ENCODE data around the gene SLC22A12. TPM values are rescaled to one million over a fixed set of nuclear protein-coding genes. Genes with fewer than 3 reads are reported as not detected.

The SLC22A12 gene
- total RNA-seq, 1 donor from 2014 or later: not detected

DNA sequence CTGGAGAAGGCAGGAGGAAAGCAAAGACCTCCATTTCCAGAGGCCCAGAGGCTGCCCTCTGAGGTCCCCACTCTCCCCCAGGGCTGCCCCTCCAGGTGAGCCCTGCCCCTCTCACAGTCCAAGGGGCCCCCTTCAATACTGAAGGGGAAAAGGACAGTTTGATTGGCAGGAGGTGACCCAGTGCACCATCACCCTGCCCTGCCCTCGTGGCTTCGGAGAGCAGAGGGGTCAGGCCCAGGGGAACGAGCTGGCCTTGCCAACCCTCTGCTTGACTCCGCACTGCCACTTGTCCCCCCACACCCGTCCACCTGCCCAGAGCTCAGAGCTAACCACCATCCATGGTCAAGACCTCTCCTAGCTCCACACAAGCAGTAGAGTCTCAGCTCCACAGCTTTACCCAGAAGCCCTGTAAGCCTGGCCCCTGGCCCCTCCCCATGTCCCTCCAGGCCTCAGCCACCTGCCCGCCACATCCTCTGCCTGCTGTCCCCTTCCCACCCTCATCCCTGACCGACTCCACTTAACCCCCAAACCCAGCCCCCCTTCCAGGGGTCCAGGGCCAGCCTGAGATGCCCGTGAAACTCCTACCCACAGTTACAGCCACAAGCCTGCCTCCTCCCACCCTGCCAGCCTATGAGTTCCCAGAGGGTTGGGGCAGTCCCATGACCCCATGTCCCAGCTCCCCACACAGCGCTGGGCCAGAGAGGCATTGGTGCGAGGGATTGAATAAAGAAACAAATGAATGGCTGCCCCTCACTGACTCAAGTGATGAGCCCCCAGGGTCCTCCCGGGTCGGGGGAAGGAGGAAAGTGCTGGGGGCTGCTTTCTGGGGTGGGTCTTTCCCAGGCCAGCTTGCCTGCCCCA is 10.8 kb downstream of the SLC22A12 start:
- H3K9me3 Mint-ChIP-seq: no peaks in the 10 kb centered on the region
- TF ChIP-seq, protein P1, sequence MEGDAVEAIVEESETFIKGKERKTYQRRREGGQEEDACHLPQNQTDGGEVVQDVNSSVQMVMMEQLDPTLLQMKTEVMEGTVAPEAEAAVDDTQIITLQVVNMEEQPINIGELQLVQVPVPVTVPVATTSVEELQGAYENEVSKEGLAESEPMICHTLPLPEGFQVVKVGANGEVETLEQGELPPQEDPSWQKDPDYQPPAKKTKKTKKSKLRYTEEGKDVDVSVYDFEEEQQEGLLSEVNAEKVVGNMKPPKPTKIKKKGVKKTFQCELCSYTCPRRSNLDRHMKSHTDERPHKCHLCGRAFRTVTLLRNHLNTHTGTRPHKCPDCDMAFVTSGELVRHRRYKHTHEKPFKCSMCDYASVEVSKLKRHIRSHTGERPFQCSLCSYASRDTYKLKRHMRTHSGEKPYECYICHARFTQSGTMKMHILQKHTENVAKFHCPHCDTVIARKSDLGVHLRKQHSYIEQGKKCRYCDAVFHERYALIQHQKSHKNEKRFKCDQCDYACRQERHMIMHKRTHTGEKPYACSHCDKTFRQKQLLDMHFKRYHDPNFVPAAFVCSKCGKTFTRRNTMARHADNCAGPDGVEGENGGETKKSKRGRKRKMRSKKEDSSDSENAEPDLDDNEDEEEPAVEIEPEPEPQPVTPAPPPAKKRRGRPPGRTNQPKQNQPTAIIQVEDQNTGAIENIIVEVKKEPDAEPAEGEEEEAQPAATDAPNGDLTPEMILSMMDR (conservative IDR thresholded peaks at IDR 0.05): no peak
- no peaks in the 10 kb centered on the region for H3K36me3 Mint-ChIP-seq
- H3K27me3 Mint-ChIP-seq: no peaks in the 10 kb centered on the region
- no peak for DNase-seq (ENCODE audit: extremely low spot score, unreplicated experiment)
- H3K4me1 Mint-ChIP-seq (ENCODE audit: unreplicated experiment): no peaks in the 10 kb centered on the region
- no peak overlapping the region for H3K27ac Mint-ChIP-seq
- H3K4me3 Mint-ChIP-seq: no peak overlapping the region

DNA sequence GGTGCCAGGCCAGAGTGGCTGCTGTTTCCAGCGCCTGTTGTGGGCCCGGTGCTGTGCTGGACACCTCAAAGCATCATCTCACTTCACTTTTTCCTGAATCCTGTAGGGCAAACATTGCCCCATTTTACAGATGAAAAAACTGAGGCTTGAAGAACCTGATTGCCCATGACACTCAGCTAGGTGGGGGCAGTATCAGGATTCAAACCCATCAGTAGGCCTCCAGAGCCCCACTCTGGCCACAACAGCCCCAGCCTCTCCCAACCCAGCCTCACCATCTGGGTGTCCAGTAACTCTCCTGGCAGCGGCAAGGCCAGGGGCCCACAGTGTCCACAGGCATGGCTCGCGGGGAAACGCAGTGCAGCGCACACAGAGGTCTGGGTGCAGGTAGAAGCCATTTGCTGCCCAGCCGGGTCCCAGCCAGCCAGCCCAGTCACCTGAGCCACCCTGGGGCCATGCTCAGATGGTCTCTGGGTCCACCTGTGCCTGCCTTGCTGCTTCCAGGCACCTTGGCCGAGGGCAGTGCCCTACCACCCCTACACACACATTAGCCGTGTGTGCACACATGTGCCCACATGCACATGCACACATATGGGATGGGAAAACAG is 11.5 kb downstream of the SLC22A12 start:
- DNase-seq (ENCODE audit: extremely low spot score, unreplicated experiment): no peak
- Mint-ChIP-seq H3K4me1 (ENCODE audit: unreplicated experiment) (no peaks in the 10 kb centered on the region), H3K27ac (no peak overlapping the region), H3K36me3 (no peaks in the 10 kb centered on the region), H3K9me3 (no peaks in the 10 kb centered on the region), H3K4me3 (no peak overlapping the region), H3K27me3 (no peaks in the 10 kb centered on the region)
- TF ChIP-seq, protein P1 (conservative IDR thresholded peaks at IDR 0.05): no peak

DNA sequence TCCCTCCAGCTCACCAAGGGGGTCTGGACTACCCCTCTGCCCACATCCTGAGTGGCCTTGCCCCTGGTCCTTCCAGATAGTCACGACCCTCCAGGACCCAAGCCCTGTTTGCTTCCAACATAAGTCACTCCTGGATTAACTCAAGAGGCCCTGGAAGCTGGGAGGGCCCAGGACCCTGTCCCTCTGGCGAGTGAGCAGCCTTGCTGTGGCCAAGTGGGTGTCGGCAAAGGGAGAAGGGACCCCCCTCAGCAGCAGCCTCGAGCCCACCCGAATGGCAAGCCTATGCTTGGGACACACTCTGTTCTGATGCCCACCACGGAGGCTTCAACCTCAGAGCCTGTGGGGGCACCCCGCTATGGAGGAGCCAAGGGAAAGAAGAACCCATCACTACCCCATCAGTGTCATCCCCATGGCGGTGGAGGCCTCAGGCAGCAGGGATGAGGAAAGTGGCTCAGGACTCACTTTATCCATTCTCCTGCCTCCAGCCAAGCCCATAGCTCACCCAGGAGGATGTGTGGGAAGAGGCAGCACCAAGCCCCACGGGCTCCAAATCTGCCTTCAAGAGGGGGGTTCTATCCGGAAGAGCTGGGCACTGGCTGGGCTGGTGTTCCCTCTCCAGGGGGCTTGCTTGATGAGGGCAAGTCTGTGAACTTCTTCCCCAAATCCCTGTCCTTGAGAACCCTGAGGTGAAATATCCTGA is 12.5 kb downstream of the SLC22A12 start:
- Mint-ChIP-seq H3K27ac (no peak overlapping the region), H3K9me3 (no peaks in the 10 kb centered on the region), H3K4me1 (ENCODE audit: unreplicated experiment) (peaks cover 7% of the 10 kb centered on the region), H3K27me3 (no peaks in the 10 kb centered on the region), H3K4me3 (no peak overlapping the region), H3K36me3 (no peaks in the 10 kb centered on the region)
- TF ChIP-seq, protein P1 (conservative IDR thresholded peaks at IDR 0.05): no peak
- DNase-seq (ENCODE audit: extremely low spot score, unreplicated experiment): no peak

DNA sequence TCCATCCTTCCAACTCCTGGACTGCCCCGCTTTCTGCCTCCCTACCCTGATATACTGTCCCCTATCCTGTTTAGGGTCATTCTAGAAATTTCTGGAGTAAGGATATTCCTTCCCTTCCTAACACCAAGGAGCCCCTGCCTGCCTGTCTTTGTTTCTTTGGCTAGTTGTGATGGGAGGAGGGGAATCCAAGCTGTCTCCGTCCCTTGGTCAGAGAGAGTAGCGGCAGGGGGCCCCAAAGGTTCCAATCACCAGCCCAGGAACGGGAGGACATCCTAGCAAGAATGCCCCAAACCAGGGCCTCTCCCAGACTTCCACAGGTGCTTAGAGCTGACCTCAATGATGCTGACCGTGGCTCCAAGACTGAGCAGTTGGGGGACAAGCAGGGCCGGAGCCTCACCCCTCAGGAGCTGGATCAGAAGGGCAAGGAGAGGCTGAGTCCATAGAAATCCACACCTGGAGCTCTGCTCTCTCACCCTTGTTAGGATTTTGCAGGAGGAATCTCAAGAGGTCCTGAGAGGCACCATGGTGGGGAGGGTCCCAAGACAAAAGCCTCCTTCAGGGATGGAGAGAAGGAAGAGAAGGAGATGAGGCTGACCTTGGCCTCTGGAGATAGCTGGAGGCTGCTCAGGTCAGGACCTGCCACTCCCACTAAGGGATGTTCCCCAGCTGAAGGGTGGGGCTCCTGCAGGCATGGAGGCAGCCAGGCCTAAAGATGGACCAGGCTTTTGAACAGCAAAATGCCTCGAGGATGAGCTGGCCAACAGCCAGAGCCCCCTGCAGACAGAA is 13.6 kb downstream of the SLC22A12 start:
- no peak overlapping the region for H3K4me3 Mint-ChIP-seq
- H3K36me3 Mint-ChIP-seq: no peaks in the 10 kb centered on the region
- no peak overlapping the region for H3K27ac Mint-ChIP-seq
- DNase-seq (ENCODE audit: extremely low spot score, unreplicated experiment): no peak
- no peaks in the 10 kb centered on the region for H3K9me3 Mint-ChIP-seq
- TF ChIP-seq, protein P1 (conservative IDR thresholded peaks at IDR 0.05): no peak
- peaks cover 10% of the 10 kb centered on the region for H3K4me1 Mint-ChIP-seq (ENCODE audit: unreplicated experiment)
- no peaks in the 10 kb centered on the region for H3K27me3 Mint-ChIP-seq

DNA sequence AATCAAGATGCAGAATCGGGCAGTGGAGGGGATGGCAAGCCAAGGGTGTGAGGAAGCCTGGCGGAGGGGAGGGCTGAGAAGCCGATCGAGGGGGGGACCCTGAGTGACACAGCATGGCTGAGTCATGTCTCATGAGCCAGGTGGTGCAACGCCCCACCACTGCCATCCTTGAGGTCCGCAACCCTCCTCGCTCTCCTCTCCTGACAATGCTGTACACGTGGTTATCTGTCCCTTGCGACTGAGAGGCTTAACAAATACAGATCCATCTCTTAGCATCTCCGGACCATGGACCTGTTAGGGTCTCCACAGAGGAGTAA is 14.2 kb downstream of the SLC22A12 start:
- TF ChIP-seq, protein P1 (conservative IDR thresholded peaks at IDR 0.05): no peak
- H3K27ac Mint-ChIP-seq: no peak overlapping the region
- no peak for DNase-seq (ENCODE audit: extremely low spot score, unreplicated experiment)
- no peaks in the 10 kb centered on the region for H3K27me3 Mint-ChIP-seq
- no peak overlapping the region for H3K4me3 Mint-ChIP-seq
- no peaks in the 10 kb centered on the region for H3K36me3 Mint-ChIP-seq
- H3K4me1 Mint-ChIP-seq (ENCODE audit: unreplicated experiment): peaks cover 10% of the 10 kb centered on the region
- no peaks in the 10 kb centered on the region for H3K9me3 Mint-ChIP-seq

Measured in type B pancreatic cell (in vitro differentiated cells).